Panc1 (cell line): ENCODE results near the gene ELAPOR1.

Experiments used
- POLR2AphosphoS5 ChIP-seq: IDR thresholded peaks from 2 replicates; pipeline ENCODE4 v1.6.1; 2012; ENCODE audit warnings: mild to moderate bottlenecking, low read depth, low read length, moderate library complexity
- SIN3A ChIP-seq: IDR thresholded peaks from 2 replicates; pipeline ENCODE4 v1.6.1; 2012; ENCODE audit warnings: low read depth, mild to moderate bottlenecking, low read length, moderate library complexity, borderline replicate concordance; ENCODE audit not compliant: insufficient read depth
- TF ChIP-seq, protein P1 (sequence below): fragments of 450-650 bp; IDR thresholded peaks from 2 replicates; pipeline ENCODE4 v1.5.1; 2017; ENCODE audit warnings: mild to moderate bottlenecking

DNA sequence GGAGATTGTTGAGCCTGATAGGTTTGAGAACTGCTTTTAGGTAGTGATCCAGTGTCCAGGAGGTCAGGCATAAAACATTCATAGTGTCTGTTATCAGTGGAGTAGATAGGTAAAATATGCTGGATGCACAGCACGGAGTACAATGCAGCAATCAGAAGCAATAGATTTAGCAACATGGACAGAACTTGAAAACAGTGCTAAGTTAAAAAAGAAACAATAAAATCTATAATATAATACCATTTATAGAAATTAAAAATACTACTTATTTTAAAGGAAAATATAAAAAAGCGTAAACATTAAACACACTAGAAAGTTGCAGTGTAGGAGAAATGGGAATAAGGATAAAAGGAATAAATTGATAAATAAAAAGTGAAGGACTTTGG lies 34.7 kb upstream of the ELAPOR1 start:
- TF ChIP-seq POLR2AphosphoS5 (no peak), SIN3A (no peak)
- TF ChIP-seq, protein P1, sequence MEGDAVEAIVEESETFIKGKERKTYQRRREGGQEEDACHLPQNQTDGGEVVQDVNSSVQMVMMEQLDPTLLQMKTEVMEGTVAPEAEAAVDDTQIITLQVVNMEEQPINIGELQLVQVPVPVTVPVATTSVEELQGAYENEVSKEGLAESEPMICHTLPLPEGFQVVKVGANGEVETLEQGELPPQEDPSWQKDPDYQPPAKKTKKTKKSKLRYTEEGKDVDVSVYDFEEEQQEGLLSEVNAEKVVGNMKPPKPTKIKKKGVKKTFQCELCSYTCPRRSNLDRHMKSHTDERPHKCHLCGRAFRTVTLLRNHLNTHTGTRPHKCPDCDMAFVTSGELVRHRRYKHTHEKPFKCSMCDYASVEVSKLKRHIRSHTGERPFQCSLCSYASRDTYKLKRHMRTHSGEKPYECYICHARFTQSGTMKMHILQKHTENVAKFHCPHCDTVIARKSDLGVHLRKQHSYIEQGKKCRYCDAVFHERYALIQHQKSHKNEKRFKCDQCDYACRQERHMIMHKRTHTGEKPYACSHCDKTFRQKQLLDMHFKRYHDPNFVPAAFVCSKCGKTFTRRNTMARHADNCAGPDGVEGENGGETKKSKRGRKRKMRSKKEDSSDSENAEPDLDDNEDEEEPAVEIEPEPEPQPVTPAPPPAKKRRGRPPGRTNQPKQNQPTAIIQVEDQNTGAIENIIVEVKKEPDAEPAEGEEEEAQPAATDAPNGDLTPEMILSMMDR = no peak
